Activated T-cell treated with anti-CD3 and anti-CD28 coated beads for 48 hours (primary cell): ENCODE measurements around the gene FCER1G.

Experiments
- DNase-seq: peaks from one replicate; pipeline ENCODE4 v3.0.0-alpha.2; 2020; ENCODE audit warnings: low read depth

The FCER1G gene

DNA sequence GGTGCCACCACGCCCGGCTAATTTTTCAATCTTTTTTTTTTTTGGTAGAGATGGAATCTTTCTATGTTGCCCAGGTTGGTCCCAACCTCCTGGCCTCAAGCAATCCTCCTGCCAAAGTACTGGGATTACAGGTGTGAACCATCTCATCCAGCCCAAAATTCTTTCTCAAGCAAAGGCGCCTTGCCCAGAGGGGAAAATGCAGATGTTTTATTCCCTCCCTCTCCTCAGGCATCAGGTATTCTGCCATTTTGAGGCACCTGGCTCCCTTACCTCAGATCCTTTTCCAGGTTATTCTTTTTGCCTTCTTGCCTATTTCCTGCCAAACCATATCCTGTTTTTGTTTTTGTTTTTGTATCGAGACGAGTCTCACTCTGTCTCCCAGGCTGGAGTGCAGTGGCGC lies 26.7 kb upstream of the FCER1G start:
- DNase-seq: no peak

DNA sequence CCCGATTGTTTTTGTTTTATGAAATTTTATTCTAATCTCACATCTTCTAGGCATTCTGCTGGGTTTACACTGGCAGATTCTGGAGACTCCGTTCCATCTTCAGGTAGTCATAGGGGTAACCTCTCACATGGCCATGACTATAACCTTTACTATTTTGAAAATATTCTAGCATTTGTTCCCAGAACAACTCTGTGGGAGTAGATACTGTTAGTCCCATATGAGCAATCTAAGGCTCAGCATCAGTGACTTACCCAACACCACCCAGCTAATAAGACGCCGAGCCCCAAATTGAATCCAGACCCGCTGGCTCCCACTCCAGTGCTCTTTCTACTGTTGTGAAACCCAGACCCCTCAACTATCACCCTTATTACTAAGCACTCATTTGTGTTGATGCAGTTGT lies 26.1 kb upstream of the FCER1G start:
- DNase-seq: no peak

DNA sequence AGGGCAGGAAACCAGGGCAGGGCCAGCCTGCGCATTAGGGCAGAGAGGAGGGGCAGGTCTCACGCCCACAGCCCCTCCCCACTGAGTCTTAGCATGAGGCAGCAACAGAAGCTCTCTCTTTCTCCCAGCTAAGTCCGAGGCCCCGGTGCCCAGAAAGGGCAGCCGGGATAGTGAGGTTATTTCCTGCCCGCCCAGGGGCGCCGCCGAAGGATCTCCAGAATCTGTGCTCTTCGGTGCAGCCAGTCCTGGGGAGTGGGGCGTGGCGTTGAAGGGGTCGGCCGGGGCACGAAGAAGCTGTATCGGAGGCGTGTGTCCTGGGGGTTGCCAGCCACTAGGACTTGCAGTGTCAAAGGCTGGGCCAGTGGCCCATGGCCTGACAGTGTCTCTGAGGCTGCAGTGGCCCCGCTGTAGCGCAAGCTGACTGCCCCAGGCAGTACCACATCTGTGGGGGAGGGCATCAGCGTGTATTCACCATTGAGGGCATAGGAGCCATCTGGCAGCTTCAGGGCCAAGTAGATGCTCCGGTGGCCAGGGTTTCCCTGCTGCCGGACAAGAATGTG lies 24.1 kb upstream of the FCER1G start:
- DNase-seq: no peak

DNA sequence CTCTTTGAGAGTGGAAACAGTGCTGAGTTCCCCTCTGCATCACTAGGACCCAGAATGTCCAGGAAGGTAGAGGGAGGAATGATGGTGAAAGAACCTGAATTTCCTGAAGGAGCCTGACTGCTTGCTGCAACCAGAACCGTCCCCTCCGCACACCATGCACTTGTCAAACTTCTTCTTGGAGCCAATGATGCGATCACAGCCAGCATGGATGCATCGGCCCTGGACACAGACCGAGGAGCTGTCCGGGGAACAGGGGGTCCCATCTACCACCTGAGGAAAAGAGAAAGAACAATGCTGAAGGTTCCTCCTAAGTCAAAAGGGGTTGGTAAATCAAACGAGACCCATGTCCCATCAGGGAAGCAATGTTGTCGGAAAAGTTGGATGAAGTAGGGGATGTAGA lies 23.1 kb upstream of the FCER1G start:
- no peak for DNase-seq

DNA sequence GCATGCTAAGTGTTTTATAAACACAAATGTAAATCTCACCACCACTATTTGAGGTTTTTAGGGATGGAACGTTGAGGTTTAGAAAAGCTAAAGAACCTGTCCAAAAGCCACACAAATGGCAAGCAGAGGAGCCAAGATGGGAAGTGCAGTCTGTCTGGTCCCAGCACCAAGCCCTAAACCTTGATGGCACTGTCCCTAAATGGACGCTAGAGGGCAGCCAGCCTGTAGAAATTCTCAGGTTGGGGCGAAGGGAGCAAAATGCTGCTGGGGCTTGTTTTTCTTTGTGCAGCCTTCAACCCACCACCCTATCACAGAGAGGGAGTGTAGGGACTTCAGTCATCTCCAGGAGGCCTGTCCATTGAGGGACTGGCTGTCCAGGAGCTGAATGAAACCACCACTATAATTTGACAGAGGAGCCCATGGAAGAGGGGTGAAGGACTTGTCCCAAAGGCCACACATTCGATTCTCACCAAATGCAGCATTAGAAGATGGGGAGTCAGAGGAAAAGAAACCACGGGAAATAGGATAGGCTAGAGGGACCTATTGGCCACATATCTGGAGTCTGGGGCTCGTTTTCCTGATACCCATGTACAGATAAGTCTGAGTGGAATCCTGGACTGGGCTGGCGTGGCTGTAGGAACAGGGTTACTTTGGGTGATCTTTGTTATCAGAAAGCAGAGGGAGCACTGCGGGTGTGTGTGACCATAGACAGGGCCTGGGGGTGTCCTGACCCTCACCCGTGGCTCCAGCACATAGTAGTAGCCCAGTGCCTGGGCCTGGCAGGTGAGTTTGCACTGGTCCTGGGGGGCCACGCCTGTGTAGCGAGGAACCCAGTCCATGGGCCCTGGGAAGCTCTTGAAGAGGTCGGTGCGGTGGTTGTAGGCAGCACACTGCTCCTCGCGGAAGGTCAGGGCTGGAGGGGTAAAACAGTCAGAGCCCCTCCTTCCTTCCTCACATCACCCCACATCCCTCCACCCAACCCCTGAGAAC lies 22.3 kb upstream of the FCER1G start:
- peak; percentile 49 for DNase-seq

DNA sequence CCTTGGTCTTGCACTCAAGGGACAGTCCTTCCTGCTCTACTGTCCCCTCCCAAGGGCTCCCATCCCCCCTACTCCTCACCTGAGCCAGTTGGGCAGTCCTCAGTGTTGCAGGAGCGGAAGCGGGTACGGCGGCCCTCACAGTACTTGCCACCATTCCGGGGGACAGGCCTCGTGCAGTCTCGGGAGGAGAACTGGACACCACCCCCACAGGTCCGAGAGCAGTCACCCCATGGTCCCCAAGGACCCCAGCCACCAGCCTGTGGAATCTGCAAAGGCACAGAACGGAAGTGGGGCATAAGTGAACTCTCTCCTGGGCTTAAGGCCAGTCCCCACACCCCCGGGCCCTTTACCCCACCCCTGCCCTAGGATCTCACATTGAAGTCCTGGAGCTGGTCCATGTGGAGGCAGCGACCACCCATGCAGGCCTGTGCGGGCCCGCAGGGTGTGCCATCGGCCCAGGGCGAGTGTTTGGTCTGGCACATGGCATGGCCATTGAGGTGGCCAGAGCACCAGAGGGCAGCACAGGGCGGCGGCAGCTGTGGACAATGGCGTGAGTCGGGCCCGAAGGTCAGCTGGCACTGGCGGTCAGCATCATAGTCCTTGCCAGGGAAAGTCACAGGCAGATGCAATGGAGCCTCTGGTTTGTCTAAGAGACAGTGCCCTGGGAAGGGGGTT lies 21.4 kb upstream of the FCER1G start:
- DNase-seq: no peak

DNA sequence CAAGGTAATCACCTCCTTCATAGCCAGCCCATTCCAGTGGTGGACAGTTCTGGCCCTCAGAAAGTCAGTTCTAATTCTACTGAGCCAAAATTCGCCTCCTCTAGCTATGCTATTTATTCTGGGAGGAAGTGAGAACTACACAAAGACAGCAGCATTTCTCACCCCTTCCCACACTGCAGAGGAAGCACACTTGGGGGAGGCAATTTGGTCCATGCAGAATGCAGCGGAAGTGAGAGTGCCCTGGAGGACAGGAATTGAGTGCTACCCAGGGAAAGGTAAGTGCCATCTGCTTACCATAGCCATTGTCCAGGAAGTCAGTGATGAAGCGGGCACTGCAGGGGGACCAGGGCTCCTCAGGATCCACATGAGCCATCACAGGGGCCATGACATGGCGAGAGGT lies 19.9 kb upstream of the FCER1G start:
- no peak for DNase-seq

DNA sequence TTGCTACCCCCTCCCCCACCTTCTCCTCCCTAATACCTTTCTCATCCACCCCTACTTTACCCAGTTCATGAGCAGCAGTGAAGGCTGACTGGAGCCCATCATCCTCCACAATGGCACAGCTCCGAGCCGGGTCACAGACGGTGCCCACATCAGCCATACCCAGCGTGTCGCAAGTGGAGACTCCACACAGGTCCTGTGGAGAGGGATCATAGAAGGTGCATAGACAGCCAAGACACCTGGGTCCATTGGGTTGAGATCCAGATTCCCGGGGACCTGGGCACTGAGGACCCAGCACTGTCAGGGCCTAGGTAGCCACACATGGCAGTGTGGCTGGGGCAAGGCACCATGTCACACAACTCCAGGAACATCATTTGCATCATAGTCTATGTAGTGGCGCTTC lies 19.0 kb upstream of the FCER1G start:
- no peak for DNase-seq

DNA sequence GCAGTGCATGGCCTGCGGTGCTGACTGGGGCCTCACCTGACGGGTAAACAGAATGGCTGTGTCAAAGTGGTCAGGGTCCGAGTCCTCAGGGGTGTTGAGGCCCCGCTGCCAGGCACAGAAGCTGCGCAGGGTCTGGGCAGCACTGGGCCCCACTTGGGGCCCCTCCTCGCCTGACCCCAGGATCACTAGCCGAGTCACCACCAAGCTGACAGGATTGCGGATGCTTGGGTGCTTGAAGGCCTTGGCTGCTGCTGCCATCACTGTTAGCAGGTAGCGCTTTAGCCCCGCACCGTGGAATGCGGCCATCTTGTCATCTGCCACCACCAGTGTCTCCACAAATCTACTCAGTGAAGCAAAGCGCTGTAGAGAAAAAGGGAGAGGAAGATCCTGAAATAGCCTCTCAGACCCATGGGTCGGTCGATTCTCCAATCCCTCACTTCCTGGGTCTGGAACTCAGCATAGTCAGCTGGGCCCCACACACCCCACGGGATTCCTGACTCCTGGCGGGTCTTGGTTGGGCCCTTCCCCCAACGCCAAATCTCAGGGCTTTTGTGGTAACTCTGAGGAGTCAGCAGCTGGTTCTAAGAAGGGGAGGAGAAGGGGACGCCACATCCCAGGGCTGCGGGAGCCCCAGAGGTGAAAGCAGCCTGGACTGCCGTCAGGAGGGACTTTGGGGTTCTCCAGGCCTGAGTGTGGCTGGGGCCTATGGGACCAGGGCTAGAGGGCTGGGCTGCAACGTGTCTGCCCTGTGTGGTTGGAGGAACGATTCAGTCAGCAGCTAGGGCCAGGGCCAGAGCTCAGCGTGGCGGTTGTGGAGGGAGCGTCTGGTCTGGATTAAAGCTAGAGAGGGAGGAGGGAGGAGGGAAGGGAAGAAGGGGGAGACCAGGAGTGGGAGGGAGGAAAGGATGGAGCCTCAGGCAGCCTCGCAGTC lies 18.3 kb upstream of the FCER1G start:
- DNase-seq: no peak

DNA sequence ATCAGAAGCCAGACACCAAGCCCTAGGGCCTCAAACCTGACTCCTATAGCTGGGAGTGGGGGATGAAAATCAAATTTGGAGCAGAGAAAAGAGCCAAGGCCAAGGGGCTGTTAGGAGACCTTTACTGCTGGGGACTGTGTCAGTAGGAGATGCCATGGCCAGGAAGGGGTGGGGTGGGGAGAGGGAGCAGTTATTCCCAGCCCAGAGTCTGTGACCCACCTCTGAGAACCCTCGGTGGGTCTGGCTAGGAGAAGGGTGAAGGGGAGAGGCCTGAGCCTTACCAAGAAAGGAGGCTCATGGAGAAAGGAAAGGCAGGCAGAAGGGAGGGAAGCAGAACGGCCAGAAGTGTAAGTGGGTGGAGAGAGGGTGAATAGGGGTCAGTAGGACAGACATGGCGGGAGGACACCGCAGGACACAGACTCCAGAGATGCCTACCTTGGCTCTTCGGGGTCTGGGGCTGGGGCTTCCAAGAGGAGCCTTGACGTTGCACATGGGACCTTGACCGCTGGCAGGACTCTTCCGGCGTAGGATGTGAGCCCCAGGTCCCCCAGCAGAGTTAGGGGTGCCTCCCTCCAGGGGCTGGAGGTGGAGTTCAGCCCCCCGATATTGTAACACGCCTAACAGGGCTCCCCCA lies 17.4 kb upstream of the FCER1G start:
- no peak for DNase-seq

DNA sequence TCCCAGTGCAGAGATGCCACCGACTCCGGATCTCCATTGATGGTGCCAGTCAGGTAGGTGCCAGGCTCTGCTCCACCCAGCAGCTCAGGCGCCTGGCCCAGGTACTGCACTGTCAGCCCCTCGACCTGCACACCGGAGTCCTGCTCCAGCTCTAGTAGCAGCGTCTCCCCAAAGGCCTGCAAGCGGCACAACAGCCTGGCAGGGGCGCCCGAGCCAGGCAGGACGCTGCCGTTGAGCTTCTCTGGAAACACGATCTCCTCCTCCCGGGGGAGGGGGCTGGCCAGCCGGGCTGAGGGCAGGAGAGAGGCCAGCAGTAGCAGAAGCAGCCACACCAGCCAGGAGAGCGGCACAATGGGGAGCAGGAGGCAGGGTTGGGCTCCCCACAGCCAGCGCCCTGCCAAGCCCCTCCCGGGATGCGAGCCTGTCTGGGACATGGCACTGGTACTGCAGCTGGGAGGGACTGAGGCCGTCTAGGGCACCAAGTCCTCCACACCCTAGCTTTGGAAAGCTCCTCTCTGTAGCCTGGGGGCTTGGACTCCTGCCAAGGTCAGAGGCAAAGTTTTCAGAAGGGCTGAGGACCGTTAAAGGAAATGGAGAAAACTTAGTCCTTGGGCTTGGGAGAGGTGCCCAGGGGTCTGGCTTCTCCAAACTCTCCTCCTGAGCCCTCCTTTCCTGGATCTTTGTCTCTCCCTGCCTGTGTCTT lies 16.8 kb upstream of the FCER1G start:
- DNase-seq: no peak

DNA sequence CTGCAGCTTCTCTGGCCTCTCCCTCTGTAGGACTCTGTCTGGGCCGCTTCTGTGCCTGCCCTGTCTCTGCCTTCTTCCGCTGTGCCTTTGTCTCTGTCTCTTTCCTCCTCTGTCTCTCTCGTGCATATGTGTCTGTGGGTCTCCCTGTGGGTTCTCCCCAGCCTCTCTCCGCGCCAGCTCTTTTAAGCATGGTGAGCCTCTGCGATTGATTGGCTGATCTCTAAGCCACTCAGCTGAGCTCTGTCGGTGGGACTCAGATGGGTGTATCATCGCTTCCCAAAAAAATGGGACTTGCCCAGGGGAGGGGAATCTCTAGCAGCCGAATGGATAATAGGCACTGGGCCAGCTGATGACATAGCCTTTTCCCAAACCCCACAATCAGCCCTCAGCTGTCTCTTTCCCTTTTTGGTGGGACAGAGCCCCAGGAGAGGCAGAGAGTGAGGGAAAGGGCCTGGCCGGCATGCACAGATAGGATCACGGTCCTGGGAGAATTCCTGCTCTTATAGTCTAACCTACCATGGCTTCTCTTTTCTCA lies 16.1 kb upstream of the FCER1G start, which contains the start of gene ADAMTS4:
Gene ADAMTS4, minus strand, starts transcription at position 158 of the 535 bp plus-strand sequence. CDS start 427 bp downstream, outside the sequence.
- DNase-seq: no peak

DNA sequence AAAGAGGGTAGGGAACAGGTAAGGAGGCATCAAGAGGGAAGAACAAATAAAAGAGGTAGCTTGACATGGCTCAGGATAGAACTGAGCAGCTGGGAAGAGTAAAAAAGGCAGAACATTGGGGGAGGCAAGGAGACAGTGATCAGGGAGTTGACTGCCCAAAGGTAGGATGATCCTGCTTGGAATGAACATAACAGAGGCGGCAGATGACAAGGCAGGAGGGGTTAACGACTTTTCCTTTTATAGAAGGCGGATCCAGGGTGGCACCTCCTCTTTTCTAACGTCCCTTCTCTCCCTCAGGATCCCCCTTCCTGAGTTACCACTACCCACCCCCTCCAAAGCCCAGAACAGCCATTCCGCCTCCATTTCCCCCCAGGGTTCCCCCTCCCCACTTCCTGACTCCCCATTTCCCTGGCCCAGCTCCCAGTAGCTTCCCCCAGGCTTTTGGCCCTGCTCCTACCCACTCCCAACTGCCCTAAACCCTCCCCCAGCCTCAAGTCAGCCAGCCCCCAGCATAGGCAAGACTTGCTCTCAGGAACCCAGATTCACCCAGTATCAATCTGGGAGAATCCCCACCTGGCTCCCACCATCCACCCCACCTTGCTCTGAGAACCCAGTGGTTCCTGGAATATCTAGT lies 15.5 kb upstream of the FCER1G start:
- DNase-seq: no peak

DNA sequence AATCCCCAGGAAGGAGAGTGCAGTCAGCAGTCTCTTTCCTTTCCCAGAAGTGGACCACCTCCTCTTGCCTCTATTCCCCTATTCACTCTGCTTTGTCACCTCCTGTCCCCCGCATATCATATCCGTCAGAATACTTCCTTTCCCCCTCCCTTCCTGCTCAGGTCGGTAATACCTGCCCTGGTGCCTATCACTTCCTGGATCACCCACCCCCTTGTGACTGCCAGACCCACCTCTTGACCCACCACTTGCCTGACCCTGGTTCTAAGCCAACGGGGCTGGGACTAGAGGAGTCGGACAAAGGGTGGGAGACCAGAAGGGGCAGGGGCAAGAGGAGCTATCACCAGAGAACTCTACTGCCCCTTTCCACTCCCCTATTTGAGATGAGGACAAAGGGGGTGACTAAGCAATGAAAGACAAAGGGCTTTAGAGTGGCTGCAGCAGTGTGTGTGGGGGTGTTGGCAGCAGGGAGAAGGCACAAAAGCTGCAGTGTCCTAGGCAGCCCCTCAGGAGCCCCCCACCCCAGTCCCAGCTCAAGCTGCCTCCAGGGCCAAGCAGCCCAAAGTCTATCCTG lies 14.6 kb upstream of the FCER1G start:
- no peak for DNase-seq

DNA sequence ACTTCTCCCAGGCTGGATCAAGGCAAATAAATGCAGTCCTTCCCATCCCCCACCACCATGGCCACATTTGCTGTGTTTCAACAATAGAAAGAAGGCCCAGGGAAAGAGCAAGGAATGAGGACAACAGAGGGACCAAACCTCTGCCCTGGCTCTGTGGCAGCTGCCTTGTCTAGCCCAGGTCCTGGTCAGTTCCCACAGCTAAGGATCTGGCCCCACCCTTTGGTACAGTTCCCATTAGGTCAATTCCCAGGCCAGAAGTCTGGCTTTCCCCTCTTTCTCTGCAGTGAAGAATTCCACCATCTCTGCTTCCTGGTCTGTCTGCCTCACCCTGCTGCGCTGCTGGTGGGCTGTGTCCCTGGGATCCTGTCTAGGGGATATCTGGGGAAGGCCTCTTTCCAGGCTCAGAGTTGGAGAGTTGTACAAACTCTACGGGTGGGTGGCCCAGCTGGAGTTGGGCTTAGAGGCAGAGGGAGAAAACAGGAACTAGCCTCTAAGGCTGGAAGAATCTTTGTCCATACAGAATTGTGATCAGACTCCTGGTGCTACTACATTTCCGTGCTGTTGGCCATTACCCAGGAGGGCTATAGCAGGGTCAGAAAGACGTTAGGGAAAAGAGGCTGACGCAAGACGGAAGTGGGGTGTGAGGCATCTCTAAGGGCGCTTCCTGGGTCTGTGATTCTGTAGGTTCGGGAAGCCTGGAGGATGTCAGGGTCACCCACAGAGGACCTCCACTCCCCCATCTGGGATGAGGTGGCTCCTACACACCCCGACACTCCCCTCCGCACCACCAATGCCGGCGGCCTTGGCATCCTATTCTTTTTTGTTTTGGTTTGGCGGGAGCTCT lies 13.9 kb upstream of the FCER1G start:
- DNase-seq: no peak

DNA sequence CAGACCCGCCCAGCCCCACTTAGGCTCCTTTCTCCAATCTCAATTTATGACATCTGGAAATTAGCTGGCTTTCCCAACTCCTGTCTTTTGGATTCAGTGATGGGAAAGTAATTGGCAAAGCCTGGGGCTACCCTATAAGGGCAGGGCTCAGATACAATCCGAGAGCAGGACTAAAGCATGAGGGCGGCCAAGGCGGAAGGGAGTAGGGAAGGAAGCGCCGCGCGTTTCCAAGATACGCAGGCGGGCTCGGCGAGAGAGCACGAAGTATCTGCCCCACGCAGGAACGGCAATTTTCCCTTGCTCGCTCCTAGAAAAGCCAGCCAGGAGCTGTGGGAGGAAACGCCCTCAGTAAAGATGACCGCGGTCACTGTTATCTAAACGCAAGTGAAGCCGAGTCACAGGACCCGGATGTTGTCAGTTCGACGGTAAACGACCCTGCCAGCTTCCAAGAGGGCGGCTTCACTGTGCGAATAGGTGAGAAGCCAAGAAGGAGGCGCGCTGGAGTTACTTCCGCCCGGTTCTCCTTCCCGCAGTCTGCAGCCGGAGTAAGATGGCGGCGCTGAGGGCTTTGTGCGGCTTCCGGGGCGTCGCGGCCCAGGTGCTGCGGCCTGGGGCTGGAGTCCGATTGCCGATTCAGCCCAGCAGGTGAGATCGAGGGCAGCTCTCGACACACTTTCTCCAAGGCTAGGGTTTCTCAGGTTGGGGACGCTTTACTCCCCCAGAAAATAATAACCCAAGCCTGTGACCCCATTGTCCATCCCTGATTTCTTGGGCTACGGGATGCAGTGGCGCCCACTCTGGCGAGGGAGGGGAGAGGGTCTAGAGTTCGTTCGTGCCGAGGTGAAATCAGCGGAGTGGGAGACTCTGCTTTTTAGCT lies 13.0 kb upstream of the FCER1G start, which contains the start of gene NDUFS2:
Gene NDUFS2, plus strand, starts transcription at position 532 of the 877 bp plus-strand sequence. Its CDS starts 19 bp downstream, at position 551.
- DNase-seq: peak; percentile 89

DNA sequence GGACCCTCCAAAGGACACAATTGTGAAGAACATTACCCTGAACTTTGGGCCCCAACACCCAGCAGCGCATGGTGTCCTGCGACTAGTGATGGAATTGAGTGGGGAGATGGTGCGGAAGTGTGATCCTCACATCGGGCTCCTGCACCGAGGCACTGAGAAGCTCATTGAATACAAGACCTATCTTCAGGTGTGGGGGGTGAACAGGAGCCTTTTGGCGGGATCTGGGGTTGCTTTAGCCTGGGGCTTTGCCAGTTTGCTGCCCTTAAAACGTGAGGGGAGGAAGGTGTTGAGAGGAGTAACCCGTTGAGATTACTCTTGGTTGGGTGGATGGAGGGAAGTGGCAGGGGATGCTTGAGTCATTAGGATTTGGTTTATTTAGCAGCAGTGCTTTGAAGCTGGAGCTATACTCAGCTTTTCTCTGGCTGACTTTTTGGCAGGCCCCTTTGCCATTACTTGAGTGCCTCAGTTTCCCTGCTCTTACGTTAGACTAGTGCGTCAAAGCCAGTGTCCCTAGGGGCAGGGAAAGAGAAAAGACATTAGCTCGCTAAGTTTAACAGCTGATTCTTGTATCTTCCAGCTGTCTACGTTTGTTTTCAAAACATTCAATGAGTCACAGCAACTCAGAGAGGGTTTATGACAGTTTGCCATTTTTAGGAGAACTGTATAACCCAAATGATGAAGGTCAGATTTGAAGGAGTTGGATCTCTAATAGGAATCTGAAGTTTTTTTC lies 8.5 kb upstream of the FCER1G start:
- no peak for DNase-seq
